ENCODE results near the gene LRRC71. TPM values are rescaled to one million over a fixed set of nuclear protein-coding genes. Genes with fewer than 3 reads are reported as not detected.

LRRC71 gene
- total and polyA plus RNA-seq, 2 experiments from 2014 or later, result 0.32 TPM; not detected in 1

DNA sequence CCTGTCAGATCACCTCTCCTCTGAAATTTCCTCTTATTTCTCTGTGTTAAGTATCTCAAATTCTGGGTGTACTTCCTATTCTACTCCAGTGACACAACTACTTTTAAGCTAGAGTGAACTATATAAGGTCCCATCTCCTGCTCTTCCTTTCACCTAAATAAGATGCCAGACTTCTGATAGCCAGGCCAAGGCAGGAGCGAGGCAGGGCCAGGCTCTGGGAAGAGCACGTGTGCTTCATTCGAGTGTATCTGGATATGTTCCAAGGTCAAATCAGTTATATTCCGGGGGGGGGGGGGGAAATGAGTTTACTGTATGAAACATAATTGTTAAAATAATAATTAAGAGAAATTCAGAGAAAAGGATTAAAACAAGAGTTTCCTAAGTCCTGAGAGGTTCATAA is 60.1 kb downstream of the LRRC71 start:
- H3K36me3 ChIP-seq (ENCODE audit: low read depth), result peaks cover 33% of the 10 kb centered on the region
- DNase-seq, result no peak
- H3K27ac ChIP-seq, result no peak overlapping the region
- H3K4me1 ChIP-seq (ENCODE audit: insufficient read depth), result no peaks in the 10 kb centered on the region
- 81 to 85% methylated on average over 4 of the region's 4 CpGs for WGBS, 2 experiments (ENCODE audit: low coverage in 1 of 2, low lambda C conversion rate in 2 of 2, missing lambda C conversion rate in 2 of 2)
- no peaks in the 10 kb centered on the region for H3K9me2 ChIP-seq (ENCODE audit: insufficient read depth)
- H3K4me2 ChIP-seq (ENCODE audit: unreplicated experiment), result no peak overlapping the region
- H3K4me3 ChIP-seq, result no peak overlapping the region
- H4K20me1 ChIP-seq (ENCODE audit: insufficient read depth), result no peaks in the 10 kb centered on the region; the same call in 1 of the 2 replicates
- no peaks in the 10 kb centered on the region for H3K79me2 ChIP-seq (ENCODE audit: insufficient read depth)
- H3K27me3 ChIP-seq (replicated peaks; ENCODE audit: insufficient read depth), result no peaks in the 10 kb centered on the region
- H2AFZ ChIP-seq, result no peak overlapping the region
- in situ Hi-C loops (cut with MboI), result no loop called here
- H3K9me3 ChIP-seq (ENCODE audit: low read depth), result no peaks in the 10 kb centered on the region
- no peak overlapping the region for H3K9ac ChIP-seq
- no peak for TF ChIP-seq EZH2phosphoT487 (IDR thresholded peaks at IDR 0.05; ENCODE audit: insufficient read depth, low read depth)
- no peak for TF ChIP-seq EZH2 (IDR thresholded peaks at IDR 0.05; ENCODE audit: insufficient read depth, poor library complexity, severe bottlenecking)
- H3F3A ChIP-seq (ENCODE audit: insufficient read depth), result no peaks in the 10 kb centered on the region

MicroRNAs encoded within 50 kb of the gene (microRNA counts, 767-probe panel; counts per million panel counts)
- microRNA hsa-miR-765, result 447 counts per million, percentile 86 among the panel's probes with 10 or more counts

Small RNA genes within 50 kb of the gene (microRNA-seq; reads per million reads assigned to microRNA genes)
- not detected for gene MIR765 (ENCODE audit: borderline number of aligned reads)

Small RNA genes within 50 kb of the gene (small RNA-seq; reads per million reads assigned to genes)
- gene MIR765 (ENCODE audit: low read depth, low replicate concordance), result not detected

Other genes with a start within 250 kb of the LRRC71 start
- 15.0 and 23.0 TPM in 2 replicates for gene NES, start 243.2 kb upstream of the LRRC71 start, total RNA-seq (2014; rRNA removed; shearing (Covaris generic))
- 2.2 TPM in 2 replicates for gene NES, start 243.2 kb upstream of the LRRC71 start, polyA plus RNA-seq (2016; fragmentation: Nextera tagmentation; extraction: Ambion mirVana)
- gene CRABP2, start 215.0 kb upstream of the LRRC71 start, total RNA-seq (2014; rRNA removed; shearing (Covaris generic)), result 23.3 and 38.8 TPM in 2 replicates
- 64.1 and 68.6 TPM in 2 replicates for gene CRABP2, start 215.0 kb upstream of the LRRC71 start, polyA plus RNA-seq (2016; fragmentation: Nextera tagmentation; extraction: Ambion mirVana)
- gene METTL25B, start 192.2 kb upstream of the LRRC71 start, total RNA-seq (2014; rRNA removed; shearing (Covaris generic)), result 4.5 and 5.6 TPM in 2 replicates
- gene METTL25B, start 192.2 kb upstream of the LRRC71 start, polyA plus RNA-seq (2016; fragmentation: Nextera tagmentation; extraction: Ambion mirVana), result 7.4 and 10.1 TPM in 2 replicates
- 10.4 TPM in 2 replicates for gene ISG20L2, start 191.9 kb upstream of the LRRC71 start, total RNA-seq (2014; rRNA removed; shearing (Covaris generic))
- gene ISG20L2, start 191.9 kb upstream of the LRRC71 start, polyA plus RNA-seq (2016; fragmentation: Nextera tagmentation; extraction: Ambion mirVana), result 17.8 and 21.5 TPM in 2 replicates
- gene MRPL24, start 179.5 kb upstream of the LRRC71 start, total RNA-seq (2014; rRNA removed; shearing (Covaris generic)), result 49.2 and 55.7 TPM in 2 replicates
- 91.4 and 93.7 TPM in 2 replicates for gene MRPL24, start 179.5 kb upstream of the LRRC71 start, polyA plus RNA-seq (2016; fragmentation: Nextera tagmentation; extraction: Ambion mirVana)
- gene HDGF, start 169.0 kb upstream of the LRRC71 start, total RNA-seq (2014; rRNA removed; shearing (Covaris generic)), result 184 and 185 TPM in 2 replicates
- 95.4 and 131 TPM in 2 replicates for gene HDGF, start 169.0 kb upstream of the LRRC71 start, polyA plus RNA-seq (2016; fragmentation: Nextera tagmentation; extraction: Ambion mirVana)
- 32.4 and 43.6 TPM in 2 replicates for gene PRCC, start 153.1 kb upstream of the LRRC71 start, total RNA-seq (2014; rRNA removed; shearing (Covaris generic))
- 57.0 and 62.4 TPM in 2 replicates for gene PRCC, start 153.1 kb upstream of the LRRC71 start, polyA plus RNA-seq (2016; fragmentation: Nextera tagmentation; extraction: Ambion mirVana)
- gene SH2D2A, start 103.8 kb upstream of the LRRC71 start, total RNA-seq (2014; rRNA removed; shearing (Covaris generic)), result not detected in 2 replicates
- gene SH2D2A, start 103.8 kb upstream of the LRRC71 start, polyA plus RNA-seq (2016; fragmentation: Nextera tagmentation; extraction: Ambion mirVana), result 0.43 and 0.96 TPM in 2 replicates
- gene INSRR, start 61.5 kb upstream of the LRRC71 start, total RNA-seq (2014; rRNA removed; shearing (Covaris generic)), result not detected in 2 replicates
- gene INSRR, start 61.5 kb upstream of the LRRC71 start, polyA plus RNA-seq (2016; fragmentation: Nextera tagmentation; extraction: Ambion mirVana), result 0.09 TPM in 1 of 2 replicates, not detected in the other
- gene NTRK1, start 59.8 kb upstream of the LRRC71 start, total RNA-seq (2014; rRNA removed; shearing (Covaris generic)), result 0.11 TPM in 1 of 2 replicates, not detected in the other
- 0.08 and 0.09 TPM in 2 replicates for gene NTRK1, start 59.8 kb upstream of the LRRC71 start, polyA plus RNA-seq (2016; fragmentation: Nextera tagmentation; extraction: Ambion mirVana)
- 1.0 and 2.2 TPM in 2 replicates for gene PEAR1, start 26.9 kb upstream of the LRRC71 start, total RNA-seq (2014; rRNA removed; shearing (Covaris generic))
- 0.71 and 1.2 TPM in 2 replicates for gene PEAR1, start 26.9 kb upstream of the LRRC71 start, polyA plus RNA-seq (2016; fragmentation: Nextera tagmentation; extraction: Ambion mirVana)
- gene ARHGEF11, start 125.1 kb downstream of the LRRC71 start, total RNA-seq (2014; rRNA removed; shearing (Covaris generic)), result 23.0 and 26.6 TPM in 2 replicates
- 11.0 and 13.3 TPM in 2 replicates for gene ARHGEF11, start 125.1 kb downstream of the LRRC71 start, polyA plus RNA-seq (2016; fragmentation: Nextera tagmentation; extraction: Ambion mirVana)
- gene ETV3L, start 179.2 kb downstream of the LRRC71 start, total RNA-seq (2014; rRNA removed; shearing (Covaris generic)), result not detected in 2 replicates
- not detected in 2 replicates for gene ETV3L, start 179.2 kb downstream of the LRRC71 start, polyA plus RNA-seq (2016; fragmentation: Nextera tagmentation; extraction: Ambion mirVana)
- gene ETV3, start 217.8 kb downstream of the LRRC71 start, total RNA-seq (2014; rRNA removed; shearing (Covaris generic)), result 10.6 and 21.4 TPM in 2 replicates
- gene ETV3, start 217.8 kb downstream of the LRRC71 start, polyA plus RNA-seq (2016; fragmentation: Nextera tagmentation; extraction: Ambion mirVana), result 4.8 and 5.2 TPM in 2 replicates